ENCODE data around the gene MSI2. TPM values are rescaled to one million over a fixed set of nuclear protein-coding genes. Genes with fewer than 3 reads are reported as not detected.
"Not testable (repeated sequence)": the region's sequence is repeated elsewhere in the genome, so short reads cannot be mapped to it uniquely, and the experiment has no call there.

Gene MSI2
- polyA plus RNA-seq, 1 experiment: 9.2 TPM

GRCh38 chr17:57211543-57211942 lies 44.8 kb upstream of the MSI2 start:
- Histone ChIP-seq H3K27me3 (ENCODE audit: control insufficient read depth, insufficient read depth, low read length) (no peaks in the 10 kb centered on the region), H3K4me3 (ENCODE audit: low read depth, low read length) (no peak overlapping the region), H3K36me3 (ENCODE audit: control insufficient read depth, insufficient read depth, low read length) (no peaks in the 10 kb centered on the region)
- no peak for TF ChIP-seq CTCF (IDR thresholded peaks at IDR 0.05; ENCODE audit: insufficient read depth, low read depth, low read length)
- CTCF ChIA-PET: interaction anchor here (1.4 kb wide), 1 partner anchor 31 kb away, joined by 3 read pairs; no protein-coding TSS in a partner anchor
- POLR2A ChIA-PET: no interaction called here
- no peak for DNase-seq (ENCODE audit: low read depth)

GRCh38 chr17:57213180-57213825 lies 43.0 kb upstream of the MSI2 start:
- H3K27me3 ChIP-seq (ENCODE audit: control insufficient read depth, insufficient read depth, low read length): no peaks in the 10 kb centered on the region
- ChIA-PET POLR2A (no interaction called here), CTCF (no interaction called here)
- TF ChIP-seq CTCF (IDR thresholded peaks at IDR 0.05; ENCODE audit: insufficient read depth, low read depth, low read length): no peak
- no peak overlapping the region for H3K4me3 ChIP-seq (ENCODE audit: low read depth, low read length)
- no peaks in the 10 kb centered on the region for H3K36me3 ChIP-seq (ENCODE audit: control insufficient read depth, insufficient read depth, low read length)
- DNase-seq (ENCODE audit: low read depth): no peak

- Histone ChIP-seq H3K27me3 (ENCODE audit: control insufficient read depth, insufficient read depth, low read length) (no peaks in the 10 kb centered on the region), H3K4me3 (ENCODE audit: low read depth, low read length) (no peak overlapping the region), H3K36me3 (ENCODE audit: control insufficient read depth, insufficient read depth, low read length) (no peaks in the 10 kb centered on the region)
- DNase-seq (ENCODE audit: low read depth): no peak
- CTCF ChIA-PET: interaction anchor here (1.0 kb wide), 1 partner anchor 11 kb away, joined by 3 read pairs; no protein-coding TSS in a partner anchor
- POLR2A ChIA-PET: no interaction called here
- no peak for TF ChIP-seq CTCF (IDR thresholded peaks at IDR 0.05; ENCODE audit: insufficient read depth, low read depth, low read length)
These were observed 41.0 kb upstream of the MSI2 start for GRCh38 chr17:57215317-57215716.

- Histone ChIP-seq H3K36me3 (ENCODE audit: control insufficient read depth, insufficient read depth, low read length) (no peaks in the 10 kb centered on the region), H3K27me3 (ENCODE audit: control insufficient read depth, insufficient read depth, low read length) (peaks cover 4% of the 10 kb centered on the region; the same call in 1 of the 2 replicates), H3K4me3 (ENCODE audit: low read depth, low read length) (no peak overlapping the region)
- no peak for TF ChIP-seq CTCF (IDR thresholded peaks at IDR 0.05; ENCODE audit: insufficient read depth, low read depth, low read length)
- DNase-seq (ENCODE audit: low read depth): no peak
- POLR2A ChIA-PET: no interaction called here
- CTCF ChIA-PET: interaction anchor here (0.6 kb wide), 1 partner anchor 78 kb away, joined by 3 read pairs; no protein-coding TSS in a partner anchor
These were observed 34.7 kb upstream of the MSI2 start for GRCh38 chr17:57221366-57222350.

- H3K36me3 ChIP-seq (ENCODE audit: control insufficient read depth, insufficient read depth, low read length); POLR2A ChIA-PET; H3K27me3 ChIP-seq (ENCODE audit: control insufficient read depth, insufficient read depth, low read length); H3K4me3 ChIP-seq (ENCODE audit: low read depth, low read length); DNase-seq (ENCODE audit: low read depth): not testable (repeated sequence)
- CTCF ChIA-PET: interaction anchor here (0.6 kb wide), 1 partner anchor 78 kb away, joined by 3 read pairs; no protein-coding TSS in a partner anchor
These were observed 33.9 kb upstream of the MSI2 start for GRCh38 chr17:57222422-57222821.
